ENCODE data around the gene FIS1. TPM values are rescaled to one million over a fixed set of nuclear protein-coding genes. Genes with fewer than 3 reads are reported as not detected.

The FIS1 gene
- total RNA-seq, 1 donor from 2014 or later = 333 TPM

DNA sequence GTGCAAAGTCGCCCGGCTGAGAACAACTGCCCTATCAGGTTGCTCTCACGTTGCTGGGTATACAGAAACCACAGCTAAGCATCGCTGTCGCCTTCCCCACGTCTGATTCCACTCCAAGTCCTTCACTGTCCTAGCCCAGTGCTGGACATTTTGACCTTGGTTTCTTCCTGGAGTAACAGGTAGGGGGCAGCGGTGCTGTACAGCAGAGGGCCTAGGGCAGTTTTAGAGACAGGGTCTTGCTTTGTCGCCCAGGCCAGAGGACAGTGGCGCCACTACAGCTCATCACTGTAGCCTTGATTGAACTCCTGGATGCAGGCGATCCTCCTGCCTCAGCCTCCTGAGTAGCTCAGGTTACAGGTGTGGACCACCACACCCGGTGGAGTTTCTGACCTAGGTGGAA is 9.8 kb downstream of the FIS1 start:
- DNase-seq (ENCODE audit: low read depth) = no peak

GRCh38 chr7:101234636-101235035 is 10.2 kb downstream of the FIS1 start:
- DNase-seq (ENCODE audit: low read depth) = no peak

GRCh38 chr7:101233907-101234547 is 10.9 kb downstream of the FIS1 start:
- no peak for DNase-seq (ENCODE audit: low read depth)

DNA sequence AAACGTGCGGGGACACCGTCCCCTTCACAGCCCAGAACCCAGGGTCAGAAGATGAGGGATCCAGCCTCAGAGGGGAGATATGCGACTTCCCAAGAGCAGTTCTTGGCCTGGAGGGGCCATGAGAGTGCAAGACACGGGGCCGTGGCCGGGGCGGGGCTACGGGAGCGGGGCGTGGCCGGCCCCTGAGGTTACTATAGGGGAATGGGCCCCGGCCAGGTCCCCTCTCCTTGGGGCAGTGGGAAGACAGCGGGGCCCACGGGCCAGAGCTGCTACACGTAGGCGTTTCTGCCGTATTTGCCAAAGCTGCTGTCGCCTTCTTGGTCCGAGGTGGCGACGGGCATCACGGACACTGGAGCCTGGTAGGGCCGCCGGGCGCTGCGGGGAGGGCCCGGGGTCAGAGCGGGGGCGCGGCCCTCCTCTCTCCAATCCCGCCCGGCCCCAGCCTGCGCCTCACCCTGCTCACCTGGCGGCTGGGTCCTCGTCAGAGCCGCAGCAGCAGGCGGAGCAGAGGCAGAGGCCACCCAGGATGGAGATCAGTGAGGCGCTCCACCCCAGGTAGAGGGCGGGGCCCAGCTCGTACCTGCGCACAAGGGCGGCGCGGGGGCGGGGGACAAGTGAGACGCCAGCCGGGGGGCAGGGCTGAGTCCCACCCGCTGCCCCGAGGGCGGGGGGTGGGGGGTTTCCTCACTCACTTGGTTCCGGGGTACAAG is 12.6 kb downstream of the FIS1 start:
- DNase-seq (ENCODE audit: low read depth) = no peak

DNA sequence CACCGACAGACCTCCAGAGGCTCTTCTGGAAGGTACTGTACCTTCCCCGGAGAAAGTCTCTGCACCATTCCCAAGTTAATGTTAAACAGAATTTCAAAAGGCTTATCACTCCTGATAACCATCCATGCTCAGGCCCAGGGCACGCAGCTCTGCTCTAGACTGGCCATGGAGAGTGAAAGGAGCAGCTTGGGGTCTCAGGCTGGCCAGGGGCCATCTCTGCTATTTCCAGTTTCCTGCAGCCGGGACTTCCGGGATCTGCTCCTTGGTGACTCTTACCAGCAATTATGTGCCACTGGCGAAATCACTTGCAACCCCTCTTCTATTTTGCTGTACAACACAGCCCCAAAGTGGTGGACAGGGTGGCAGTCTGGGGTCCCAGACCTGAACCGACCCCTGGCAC is 13.2 kb downstream of the FIS1 start:
- DNase-seq (ENCODE audit: low read depth) = no peak

DNA sequence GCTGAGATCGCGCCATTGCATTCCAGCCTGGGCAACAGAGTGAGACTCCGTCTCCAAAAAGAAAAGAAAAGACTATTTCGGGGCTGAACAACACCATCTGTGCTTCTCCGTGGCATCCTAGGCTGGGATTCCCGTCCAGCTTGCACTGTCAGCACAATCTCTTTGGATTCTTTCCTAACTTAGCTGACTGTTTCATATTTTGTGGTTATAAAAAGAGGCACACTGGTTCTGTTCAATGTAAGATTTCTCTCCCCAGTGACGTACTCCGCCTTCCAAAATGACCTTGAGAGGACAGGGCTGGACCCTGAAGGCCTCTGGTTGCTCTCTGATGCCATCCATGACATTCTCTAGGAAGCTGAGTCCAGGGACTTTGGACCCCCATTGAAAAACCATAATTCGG is 18.2 kb downstream of the FIS1 start:
- no peak for DNase-seq (ENCODE audit: low read depth)

- DNase-seq (ENCODE audit: low read depth) = no peak
These were observed 19.2 kb downstream of the FIS1 start for GRCh38 chr7:101225650-101226049.

DNA sequence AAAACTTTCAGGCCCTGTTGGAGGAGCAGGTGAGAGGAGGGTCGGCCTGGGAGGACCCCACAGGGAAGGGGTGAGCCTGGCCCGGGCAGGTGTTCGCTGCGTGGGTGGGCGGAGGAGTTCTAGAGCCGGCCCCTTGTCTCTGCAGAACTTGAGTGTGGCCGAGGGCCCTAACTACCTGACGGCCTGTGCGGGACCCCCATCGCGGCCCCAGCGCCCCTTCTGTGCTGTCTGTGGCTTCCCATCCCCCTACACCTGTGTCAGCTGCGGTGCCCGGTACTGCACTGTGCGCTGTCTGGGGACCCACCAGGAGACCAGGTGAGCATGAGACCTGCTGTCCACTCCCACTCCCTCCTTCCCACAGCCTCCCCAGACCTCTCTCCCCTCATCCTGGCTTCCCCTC is 21.4 kb downstream of the FIS1 start:
- DNase-seq (ENCODE audit: low read depth) = no peak

GRCh38 chr7:101222275-101222830 is 22.5 kb downstream of the FIS1 start:
- no peak for DNase-seq (ENCODE audit: low read depth)

- no peak for DNase-seq (ENCODE audit: low read depth)
These were observed 24.6 kb downstream of the FIS1 start for GRCh38 chr7:101220295-101220694.

GRCh38 chr7:101218236-101219125 is 26.4 kb downstream of the FIS1 start:
- no peak for DNase-seq (ENCODE audit: low read depth)

DNA sequence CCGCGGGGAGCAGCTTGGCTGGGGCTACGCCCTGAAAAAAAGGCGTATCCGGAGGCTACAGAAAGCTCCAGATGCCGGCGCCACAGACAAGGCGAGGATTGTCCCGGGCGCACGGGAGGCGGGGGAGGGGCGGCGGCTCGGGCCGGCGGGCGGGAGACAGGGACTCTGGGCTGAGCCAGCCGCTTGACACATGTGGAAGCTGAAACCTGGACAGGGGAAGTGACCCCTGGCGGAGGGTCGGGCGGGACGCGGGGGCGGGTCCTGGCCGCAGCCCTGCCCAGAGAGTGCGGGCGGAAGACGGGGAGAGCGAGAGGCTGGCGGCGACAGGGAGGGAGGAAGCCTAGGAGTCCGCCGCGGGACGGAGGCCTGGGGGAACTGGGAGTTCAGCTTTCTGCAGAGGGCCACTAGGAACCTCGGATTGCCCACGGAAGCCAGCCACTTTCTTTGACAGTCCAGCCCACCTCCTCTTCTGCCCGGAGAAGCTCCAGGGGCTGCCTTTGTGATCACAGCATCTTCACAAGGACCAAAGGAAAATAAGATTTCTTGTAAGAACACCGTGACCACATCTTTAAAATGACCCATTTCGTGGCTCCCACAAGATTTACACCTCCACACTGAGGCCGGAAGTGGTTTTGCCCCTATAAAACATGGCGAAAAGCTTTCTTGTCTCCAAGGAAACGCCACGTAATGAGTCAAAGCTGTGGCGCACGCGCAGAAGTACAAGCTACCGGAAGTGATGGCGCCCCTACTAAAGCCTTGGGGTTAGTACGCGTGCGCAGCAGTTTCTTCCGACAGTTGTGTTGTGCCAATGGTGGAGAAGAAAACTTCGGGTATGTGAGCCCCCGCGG is 27.3 kb downstream of the FIS1 start, which contains the start of the genes PLOD3 and ZNHIT1:
Gene PLOD3, minus strand, starts transcription at position 194 of the 848 bp plus-strand sequence. CDS start 307 bp downstream, outside the sequence.
Gene ZNHIT1, plus strand, starts transcription at position 778 of the 848 bp plus-strand sequence. Its CDS starts 31 bp downstream, at position 809.
- peak; percentile 100 for DNase-seq (ENCODE audit: low read depth)

GRCh38 chr7:101216860-101217387 is 28.0 kb downstream of the FIS1 start:
- peak; percentile 25 for DNase-seq (ENCODE audit: low read depth)

DNA sequence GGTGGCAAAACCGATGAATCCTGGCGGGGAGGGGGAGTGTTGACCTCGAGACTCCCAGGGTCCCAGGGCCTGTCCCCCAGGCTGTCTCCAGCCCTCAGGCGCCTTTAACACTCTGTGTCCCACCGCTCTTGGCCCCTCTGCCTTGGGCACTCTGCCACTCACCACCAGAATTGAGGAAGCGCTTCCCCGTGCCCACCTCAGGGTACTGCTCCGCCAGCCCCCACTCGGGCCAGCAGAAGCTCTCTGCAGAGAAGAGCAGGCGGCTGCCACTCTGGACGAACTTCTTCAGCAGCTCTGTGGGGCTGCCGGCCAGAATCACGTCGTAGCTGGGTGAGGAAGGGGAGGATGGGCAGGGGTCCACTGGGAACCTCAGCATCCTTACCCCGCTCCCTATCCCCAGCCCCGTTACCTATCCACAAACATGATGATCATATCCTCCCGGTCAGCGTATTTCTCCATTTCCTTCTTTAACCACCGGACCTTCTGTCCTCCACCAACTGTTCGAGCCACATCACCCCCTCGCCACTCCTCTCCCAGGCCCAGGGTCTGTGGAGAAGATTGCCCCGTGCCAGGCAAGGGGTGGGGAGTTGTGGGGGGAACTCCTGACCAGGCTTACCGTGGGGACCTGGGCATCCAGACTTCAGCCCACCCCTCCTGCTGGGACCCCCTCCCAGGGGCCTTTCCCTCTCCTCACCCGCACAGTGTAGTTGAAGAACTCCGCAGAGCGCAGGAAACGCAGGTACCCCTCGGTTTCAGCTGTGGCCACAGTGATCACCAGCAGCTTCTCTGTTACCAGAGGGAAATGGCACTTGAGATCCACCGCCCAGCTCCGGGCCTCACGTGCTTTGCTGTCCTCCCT is 28.7 kb downstream of the FIS1 start:
- DNase-seq (ENCODE audit: low read depth) = no peak

- DNase-seq (ENCODE audit: low read depth) = no peak
These were observed 32.9 kb downstream of the FIS1 start for GRCh38 chr7:101212014-101212413.

- DNase-seq (ENCODE audit: low read depth) = no peak
These were observed 33.4 kb downstream of the FIS1 start for GRCh38 chr7:101211501-101211900.

DNA sequence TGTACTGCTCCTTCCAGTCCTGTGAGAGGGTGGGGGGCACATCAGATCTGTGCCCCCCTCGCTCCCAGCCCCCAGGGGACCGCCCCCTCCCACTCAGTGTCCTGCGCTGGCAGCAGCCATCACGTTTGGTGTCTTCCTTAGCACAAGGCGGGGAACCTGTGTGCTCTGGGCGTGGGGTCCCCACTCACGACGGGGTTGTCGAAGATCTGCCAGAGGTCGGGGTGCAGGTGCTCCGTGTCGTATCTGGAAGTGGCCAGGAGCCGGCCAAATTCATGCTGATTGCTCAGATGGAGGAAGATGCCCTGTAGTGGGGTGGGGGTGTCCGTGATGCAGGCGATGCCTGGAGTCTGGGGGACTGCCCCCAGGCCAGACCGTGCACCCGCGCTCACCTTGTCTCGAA is 34.7 kb downstream of the FIS1 start:
- DNase-seq (ENCODE audit: low read depth) = no peak

GRCh38 chr7:101208794-101209193 is 36.1 kb downstream of the FIS1 start:
- DNase-seq (ENCODE audit: low read depth) = no peak

- DNase-seq (ENCODE audit: low read depth) = no peak
These were observed 37.4 kb downstream of the FIS1 start for GRCh38 chr7:101207459-101207858.

Measured in myocyte (in vitro differentiated cells).